H7 (cell line): Measurements from ENCODE around the gene MAPK6. TPM values are rescaled to one million over a fixed set of nuclear protein-coding genes. Genes with fewer than 3 reads are reported as not detected.
A peak's percentile ranks its signal among the peaks of the same experiment; 100 is the strongest.
"Not testable (repeated sequence)": the region's sequence is repeated elsewhere in the genome, so short reads cannot be mapped to it uniquely, and the experiment has no call there.

ENCODE experiments used
- DNase-seq: peaks from one replicate; pipeline ENCODE4 v3.0.0; 2012
- H3K27me3 ChIP-seq: 2 replicates; pipeline ENCODE4 v1.6.0; 2011; ENCODE audit warnings: mild to moderate bottlenecking, low read length; ENCODE audit not compliant: control insufficient read depth, insufficient read depth
- H3K36me3 ChIP-seq: replicated peaks from 2 replicates; pipeline ENCODE4 v1.5.1; 2011; ENCODE audit warnings: low read length; ENCODE audit not compliant: control insufficient read depth, insufficient read depth
- H3K4me3 ChIP-seq: 2 replicates; pipeline ENCODE4 v1.5.1; 2011; ENCODE audit warnings: low read depth, mild to moderate bottlenecking, control low read depth, low read length, moderate library complexity; ENCODE audit not compliant: insufficient read depth
- total RNA-seq: library from RNA; depleted of rRNA; stranded (reverse); fragments of >200 nt; shearing (Covaris generic); gene quantifications from 2 replicates; pipeline ENCODE4 v1.2.3, GENCODE V29; 2014

Gene MAPK6
- total RNA-seq, 1 experiment from 2014 or later = 77.0 TPM

- no peak for DNase-seq
- no peaks in the 10 kb centered on the region for H3K27me3 ChIP-seq
- H3K4me3 ChIP-seq = no peak overlapping the region
- no peaks in the 10 kb centered on the region for H3K36me3 ChIP-seq
These were observed 59.3 kb downstream of the MAPK6 start for GRCh38 chr15:52078197-52078875.

GRCh38 chr15:52078876-52079700 is 60.1 kb downstream of the MAPK6 start:
- no peak overlapping the region for H3K4me3 ChIP-seq
- DNase-seq = peak; percentile 87
- no peaks in the 10 kb centered on the region for H3K27me3 ChIP-seq
- H3K36me3 ChIP-seq = no peaks in the 10 kb centered on the region

- Histone ChIP-seq H3K36me3 (no peaks in the 10 kb centered on the region), H3K4me3 (no peak overlapping the region), H3K27me3 (no peaks in the 10 kb centered on the region)
- DNase-seq = no peak
These were observed 61.0 kb downstream of the MAPK6 start for GRCh38 chr15:52080031-52080430.

- Histone ChIP-seq H3K4me3 (no peak overlapping the region), H3K36me3 (no peaks in the 10 kb centered on the region), H3K27me3 (no peaks in the 10 kb centered on the region)
- no peak for DNase-seq
These were observed 61.8 kb downstream of the MAPK6 start for GRCh38 chr15:52080706-52081392.

- DNase-seq = peak; percentile 28
- Histone ChIP-seq H3K4me3 (no peak overlapping the region), H3K27me3 (no peaks in the 10 kb centered on the region), H3K36me3 (no peaks in the 10 kb centered on the region)
These were observed 63.4 kb downstream of the MAPK6 start for GRCh38 chr15:52082197-52083036.

GRCh38 chr15:52083037-52083359 is 64.0 kb downstream of the MAPK6 start:
- H3K4me3 ChIP-seq, DNase-seq, H3K27me3 ChIP-seq, H3K36me3 ChIP-seq: not testable (repeated sequence)

GRCh38 chr15:52083603-52084002 is 64.6 kb downstream of the MAPK6 start:
- no peak for DNase-seq
- H3K4me3 ChIP-seq = no peak overlapping the region
- H3K36me3 ChIP-seq = no peaks in the 10 kb centered on the region
- H3K27me3 ChIP-seq = no peaks in the 10 kb centered on the region

- H3K36me3 ChIP-seq = no peaks in the 10 kb centered on the region
- no peak for DNase-seq
- H3K27me3 ChIP-seq = no peaks in the 10 kb centered on the region
- no peak overlapping the region for H3K4me3 ChIP-seq
These were observed 66.3 kb downstream of the MAPK6 start for GRCh38 chr15:52085299-52085698.

GRCh38 chr15:52086011-52086786 is 67.2 kb downstream of the MAPK6 start:
- H3K36me3 ChIP-seq = no peaks in the 10 kb centered on the region
- H3K4me3 ChIP-seq = no peak overlapping the region
- no peaks in the 10 kb centered on the region for H3K27me3 ChIP-seq
- DNase-seq = no peak

GRCh38 chr15:52090193-52090592 is 71.2 kb downstream of the MAPK6 start:
- H3K36me3 ChIP-seq = no peaks in the 10 kb centered on the region

GRCh38 chr15:52093167-52093538 is 74.1 kb downstream of the MAPK6 start:
- Histone ChIP-seq H3K27me3 (no peaks in the 10 kb centered on the region), H3K36me3 (no peaks in the 10 kb centered on the region), H3K4me3 (no peak overlapping the region)
- DNase-seq = no peak

More at GRCh38 chr15:52090193-52090592, 71.2 kb downstream of the MAPK6 start:
- no peak for DNase-seq
- Histone ChIP-seq H3K27me3 (no peaks in the 10 kb centered on the region), H3K4me3 (no peak overlapping the region)

GRCh38 chr15:52093539-52094510 is 74.8 kb downstream of the MAPK6 start:
- Histone ChIP-seq H3K36me3 (no peaks in the 10 kb centered on the region), H3K27me3 (no peaks in the 10 kb centered on the region), H3K4me3 (no peak overlapping the region)
- no peak for DNase-seq
